ENCODE data around the gene LRP8. TPM values are rescaled to one million over a fixed set of nuclear protein-coding genes. Genes with fewer than 3 reads are reported as not detected.

Gene LRP8
- total RNA-seq, 5 donors from 2014 or later (not counting 1 experiment from before 2014, with no cell fraction given): 8.9 to 21.5 (median 19.8) TPM

GRCh38 chr1:53368314-53369033 is 40.6 kb upstream of the LRP8 start:
- H3K4me3 Mint-ChIP-seq: peak overlapping the region; percentile 79 to 90 (median 85)
- H3K36me3 ChIP-seq (ENCODE audit: control insufficient read depth in 2 of 2, extremely low read depth in 1 of 2, insufficient read depth in 1 of 2, low read length in 1 of 2): no peaks in the 10 kb centered on the region
- H3K27me3 ChIP-seq (replicated peaks in 1 of 2; ENCODE audit: control insufficient read depth in 2 of 2, extremely low read depth in 1 of 2, insufficient read depth in 2 of 2, low read length in 1 of 2): no peaks in the 10 kb centered on the region
- ChIA-PET CTCF (interaction anchor here in 1 of 2 donors (1.0 kb wide), 1 partner anchor 25 kb away, joined by 3 read pairs; no protein-coding TSS in a partner anchor), POLR2A (no interaction called here)
- H3K4me1 ChIP-seq (ENCODE audit: control insufficient read depth in 1 of 2, extremely low read depth in 1 of 2, insufficient read depth in 2 of 2, low read length in 2 of 2): peaks cover 4 to 35% of the 10 kb centered on the region in 2 experiments
- no peaks in the 10 kb centered on the region for H3K9me3 ChIP-seq
- no peaks in the 10 kb centered on the region for H3K36me3 Mint-ChIP-seq
- WGBS (ENCODE audit: insufficient coverage): 77% methylated on average over 10 of the region's 14 CpGs
- H3K27ac ChIP-seq (ENCODE audit: low read length): peak overlapping the region; percentile 54
- ATAC-seq (replicated peaks in 1 of 4) (no peak), DNase-seq (peak in 2 of 35 experiments; percentile 12 to 21)
- H3K27me3 Mint-ChIP-seq: no peaks in the 10 kb centered on the region
- H3K4me1 Mint-ChIP-seq: peaks cover 27 to 39% (median 35%) of the 10 kb centered on the region in 3 donors
- H3K9me3 Mint-ChIP-seq: no peaks in the 10 kb centered on the region
- peak overlapping the region in 1 of 2 donors; percentile 78 for H3K4me3 ChIP-seq (ENCODE audit: control insufficient read depth in 1 of 2, extremely low read depth in 1 of 2, low read length in 1 of 2)
- H3K27ac Mint-ChIP-seq: peak overlapping the region; percentile 97 to 98

GRCh38 chr1:53367503-53368313 is 39.8 kb upstream of the LRP8 start:
- CTCF ChIA-PET: interaction anchor here in 1 of 2 donors (1.0 kb wide), 1 partner anchor 26 kb away, joined by 3 read pairs; no protein-coding TSS in a partner anchor
- H3K27me3 ChIP-seq (replicated peaks in 1 of 2; ENCODE audit: control insufficient read depth in 2 of 2, extremely low read depth in 1 of 2, insufficient read depth in 2 of 2, low read length in 1 of 2): no peaks in the 10 kb centered on the region
- no peaks in the 10 kb centered on the region for H3K36me3 ChIP-seq (ENCODE audit: control insufficient read depth in 2 of 2, extremely low read depth in 1 of 2, insufficient read depth in 1 of 2, low read length in 1 of 2)
- WGBS (ENCODE audit: insufficient coverage): 22% methylated on average over 4 of the region's 7 CpGs
- Mint-ChIP-seq H3K27ac (peak overlapping the region; percentile 97 to 98), H3K9me3 (no peaks in the 10 kb centered on the region), H3K4me1 (peaks cover 28 to 39% (median 35%) of the 10 kb centered on the region in 3 donors), H3K36me3 (no peaks in the 10 kb centered on the region), H3K4me3 (peak overlapping the region; percentile 79 to 90 (median 85)), H3K27me3 (no peaks in the 10 kb centered on the region)
- H3K27ac ChIP-seq (ENCODE audit: low read length): peak overlapping the region; percentile 54
- DNase-seq (peak in 30 of 35 experiments; percentile 3 to 59 (median 22)), ATAC-seq (replicated peaks in 1 of 4) (peak; percentile 87 to 93 (median 92))
- peak overlapping the region; percentile 27 to 78 for H3K4me3 ChIP-seq (ENCODE audit: control insufficient read depth in 1 of 2, extremely low read depth in 1 of 2, low read length in 1 of 2)
- peaks cover 4 to 35% of the 10 kb centered on the region in 2 experiments for H3K4me1 ChIP-seq (ENCODE audit: control insufficient read depth in 1 of 2, extremely low read depth in 1 of 2, insufficient read depth in 2 of 2, low read length in 2 of 2)
- POLR2A ChIA-PET: no interaction called here
- H3K9me3 ChIP-seq: no peaks in the 10 kb centered on the region

- Histone ChIP-seq H3K4me3 (ENCODE audit: control insufficient read depth in 1 of 2, extremely low read depth in 1 of 2, low read length in 1 of 2) (peak overlapping the region; percentile 27 to 78), H3K27ac (ENCODE audit: low read length) (no peak overlapping the region), H3K36me3 (ENCODE audit: control insufficient read depth in 2 of 2, extremely low read depth in 1 of 2, insufficient read depth in 1 of 2, low read length in 1 of 2) (no peaks in the 10 kb centered on the region), H3K9me3 (no peaks in the 10 kb centered on the region), H3K27me3 (replicated peaks in 1 of 2; ENCODE audit: control insufficient read depth in 2 of 2, extremely low read depth in 1 of 2, insufficient read depth in 2 of 2, low read length in 1 of 2) (peaks cover 0 to 4% of the 10 kb centered on the region in 2 experiments), H3K4me1 (ENCODE audit: control insufficient read depth in 1 of 2, extremely low read depth in 1 of 2, insufficient read depth in 2 of 2, low read length in 2 of 2) (peaks cover 4 to 35% of the 10 kb centered on the region in 2 experiments)
- Mint-ChIP-seq H3K4me3 (peak overlapping the region in 2 of 3 donors; percentile 85 to 90), H3K9me3 (no peaks in the 10 kb centered on the region), H3K36me3 (no peaks in the 10 kb centered on the region), H3K27ac (peak overlapping the region; percentile 97 to 98), H3K4me1 (peaks cover 28 to 39% (median 35%) of the 10 kb centered on the region in 3 donors), H3K27me3 (no peaks in the 10 kb centered on the region)
- ChIA-PET CTCF (interaction anchor here in 1 of 2 donors (0.6 kb wide), 1 partner anchor 149 kb away, joined by 5 read pairs; no protein-coding TSS in a partner anchor), POLR2A (no interaction called here)
- DNase-seq: peak in 2 of 35 experiments; percentile 11 to 18
- ATAC-seq (replicated peaks in 1 of 4): no peak
- WGBS (ENCODE audit: insufficient coverage): 94% methylated on average over 6 of the region's 12 CpGs
These were observed 39.1 kb upstream of the LRP8 start for GRCh38 chr1:53366901-53367502.

GRCh38 chr1:53365437-53366063 is 37.7 kb upstream of the LRP8 start:
- Histone ChIP-seq H3K27ac (ENCODE audit: low read length) (no peak overlapping the region), H3K36me3 (ENCODE audit: control insufficient read depth in 2 of 2, extremely low read depth in 1 of 2, insufficient read depth in 1 of 2, low read length in 1 of 2) (no peaks in the 10 kb centered on the region), H3K4me3 (ENCODE audit: control insufficient read depth in 1 of 2, extremely low read depth in 1 of 2, low read length in 1 of 2) (no peak overlapping the region), H3K4me1 (ENCODE audit: control insufficient read depth in 1 of 2, extremely low read depth in 1 of 2, insufficient read depth in 2 of 2, low read length in 2 of 2) (peaks cover 4 to 35% of the 10 kb centered on the region in 2 experiments), H3K9me3 (no peaks in the 10 kb centered on the region), H3K27me3 (replicated peaks in 1 of 2; ENCODE audit: control insufficient read depth in 2 of 2, extremely low read depth in 1 of 2, insufficient read depth in 2 of 2, low read length in 1 of 2) (peaks cover 0 to 4% of the 10 kb centered on the region in 2 experiments)
- WGBS (ENCODE audit: insufficient coverage): 85% methylated on average over 6 of the region's 12 CpGs
- POLR2A ChIA-PET: interaction anchor here in 1 of 2 donors (0.6 kb wide), 1 partner anchor 1618 kb away, joined by 12 read pairs; no protein-coding TSS in a partner anchor
- no peaks in the 10 kb centered on the region for H3K9me3 Mint-ChIP-seq
- peak in 2 of 35 experiments; percentile 6 to 17 for DNase-seq
- peaks cover 28 to 39% (median 35%) of the 10 kb centered on the region in 3 donors for H3K4me1 Mint-ChIP-seq
- H3K4me3 Mint-ChIP-seq: peak overlapping the region in 1 of 3 donors; percentile 90
- no peak for ATAC-seq (replicated peaks in 1 of 4)
- H3K27me3 Mint-ChIP-seq: peaks cover 0 to 3% of the 10 kb centered on the region in 2 donors
- H3K36me3 Mint-ChIP-seq: no peaks in the 10 kb centered on the region
- no peak overlapping the region for H3K27ac Mint-ChIP-seq
- CTCF ChIA-PET: no interaction called here

- no peak overlapping the region for H3K27ac ChIP-seq (ENCODE audit: low read length)
- peaks cover 4% of the 10 kb centered on the region for H3K36me3 Mint-ChIP-seq
- ATAC-seq (replicated peaks in 1 of 4) (no peak), DNase-seq (peak in 2 of 35 experiments; percentile 11 to 17)
- H3K27ac Mint-ChIP-seq: no peak overlapping the region
- WGBS (ENCODE audit: insufficient coverage): 82% methylated on average over 6 of the region's 9 CpGs
- peaks cover 0 to 25% of the 10 kb centered on the region in 2 experiments for H3K4me1 ChIP-seq (ENCODE audit: control insufficient read depth in 1 of 2, extremely low read depth in 1 of 2, insufficient read depth in 2 of 2, low read length in 2 of 2)
- no peak overlapping the region for H3K4me3 ChIP-seq (ENCODE audit: control insufficient read depth in 1 of 2, extremely low read depth in 1 of 2, low read length in 1 of 2)
- H3K4me1 Mint-ChIP-seq: peaks cover 18 to 30% (median 24%) of the 10 kb centered on the region in 3 donors
- H3K27me3 Mint-ChIP-seq: peaks cover 0 to 13% of the 10 kb centered on the region in 2 donors
- no peak overlapping the region for H3K4me3 Mint-ChIP-seq
- ChIA-PET POLR2A (no interaction called here), CTCF (no interaction called here)
- H3K9me3 Mint-ChIP-seq: peaks cover 0 to 8% (median 5%) of the 10 kb centered on the region in 3 donors
- no peaks in the 10 kb centered on the region for H3K36me3 ChIP-seq (ENCODE audit: control insufficient read depth in 2 of 2, extremely low read depth in 1 of 2, insufficient read depth in 1 of 2, low read length in 1 of 2)
- peaks cover 0 to 13% of the 10 kb centered on the region in 2 experiments for H3K27me3 ChIP-seq (replicated peaks in 1 of 2; ENCODE audit: control insufficient read depth in 2 of 2, extremely low read depth in 1 of 2, insufficient read depth in 2 of 2, low read length in 1 of 2)
- H3K9me3 ChIP-seq: peaks cover 6% of the 10 kb centered on the region
These were observed 35.2 kb upstream of the LRP8 start for GRCh38 chr1:53362851-53363642.
